HG02759 (cell line): ENCODE results near the gene C13orf42.

Source experiments
- ATAC-seq: cut with Tn5 transposase; IDR thresholded peaks from one replicate; pipeline ENCODE4 v1.9.1; 2021; ENCODE audit warnings: mild to moderate bottlenecking, moderate library complexity; ENCODE audit not compliant: unreplicated experiment

Gene C13orf42

DNA sequence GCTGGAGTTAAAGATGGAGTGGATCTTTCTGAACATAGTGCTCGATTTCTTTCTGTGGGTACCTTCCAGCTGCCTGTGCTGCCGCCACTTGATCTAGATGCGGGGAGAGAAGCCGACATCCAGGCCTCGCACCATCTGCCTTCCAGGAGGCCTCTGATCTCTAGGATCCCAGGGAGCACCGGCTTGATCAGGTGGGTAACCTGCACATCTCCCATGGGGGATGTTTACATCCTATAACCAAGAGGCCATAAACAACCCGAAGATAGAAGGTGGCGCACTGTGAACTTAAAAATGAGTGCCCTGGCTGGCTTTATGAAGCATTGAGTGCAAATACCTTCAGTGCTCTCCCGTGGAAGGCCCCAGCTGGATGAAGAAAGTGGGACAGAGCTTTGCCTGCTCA, at the start of gene C13orf42:
Gene C13orf42 (minus strand): TSS at position 101 of the 400 bp plus-strand sequence. CDS start 65 bp downstream, at position 36.
- ATAC-seq: no peak

- ATAC-seq: no peak
Measured at GRCh38 chr13:51158880-51159518, 47.9 kb upstream of the C13orf42 start.

GRCh38 chr13:51158365-51158764, 47.3 kb upstream of the C13orf42 start:
- no peak for ATAC-seq

DNA sequence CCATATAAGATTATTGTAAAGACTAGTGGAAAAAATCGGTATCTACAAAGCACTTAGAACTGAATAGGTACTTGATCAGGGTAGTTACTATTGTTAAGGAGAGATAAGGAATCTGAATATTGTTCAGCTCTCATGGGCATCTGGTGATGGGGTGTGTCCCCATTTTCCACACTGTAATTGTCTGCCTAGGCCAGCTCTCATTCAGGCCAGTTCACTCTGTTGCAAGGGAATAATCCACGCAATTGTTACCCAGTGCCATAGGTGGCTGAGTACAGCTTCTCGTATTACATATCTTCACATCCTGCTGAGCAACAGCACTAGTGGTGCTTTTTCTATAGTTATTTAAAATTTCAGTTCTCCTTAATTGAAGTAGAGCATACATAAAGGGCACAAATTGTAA, 45.6 kb upstream of the C13orf42 start:
- ATAC-seq: no peak

DNA sequence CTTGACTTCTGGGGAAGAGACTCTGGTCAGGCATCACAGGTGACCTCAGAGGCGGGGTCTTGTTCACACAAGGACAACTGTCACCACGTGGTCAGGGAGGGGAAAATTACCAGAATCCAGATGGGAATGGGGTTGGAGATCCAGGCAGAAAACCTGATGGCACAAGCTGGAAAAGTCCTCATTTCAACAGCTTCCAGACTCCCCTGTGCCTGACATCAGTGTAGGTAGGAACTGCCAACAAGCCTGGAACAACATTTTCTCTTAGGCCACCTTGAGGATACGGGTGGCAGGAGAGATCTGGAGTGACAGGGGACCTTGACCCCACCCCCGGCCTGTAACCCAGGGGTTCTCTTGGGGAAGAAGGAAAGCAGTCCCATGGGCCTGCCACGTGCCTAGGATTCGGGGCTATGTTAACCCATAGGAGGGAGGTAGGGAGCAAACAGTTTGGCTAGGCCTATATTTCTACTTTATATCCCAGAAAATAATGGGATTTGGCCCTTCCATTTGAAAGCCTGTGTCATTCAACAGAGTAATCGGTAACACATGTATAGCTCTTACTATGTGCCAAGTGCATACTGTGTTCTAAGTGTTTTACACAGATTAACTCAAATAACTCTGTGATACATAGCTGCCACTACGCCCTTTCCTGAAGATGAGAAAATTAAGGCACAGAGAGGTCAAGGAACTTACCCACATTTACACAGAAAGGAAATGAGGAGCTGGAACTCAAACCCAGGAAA, 44.9 kb upstream of the C13orf42 start:
- ATAC-seq: no peak

DNA sequence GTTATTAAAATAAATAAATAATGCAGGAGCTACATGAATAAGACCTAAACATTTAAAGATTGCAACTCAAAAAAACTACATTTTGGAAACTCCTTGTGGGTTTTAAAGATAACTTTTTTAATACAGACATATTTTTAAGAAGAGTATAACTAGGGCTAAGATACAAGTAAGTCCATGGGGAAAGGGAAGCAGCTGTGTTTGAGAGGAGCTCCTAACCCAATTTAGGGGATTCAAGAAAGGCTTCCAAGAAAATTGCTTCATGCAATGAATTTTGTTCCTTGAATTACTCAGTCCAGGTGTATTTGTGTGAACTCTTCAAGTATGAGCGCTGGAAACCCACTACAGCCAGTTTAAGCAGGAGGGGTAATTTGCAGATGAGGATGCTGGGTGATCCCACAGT, 44.1 kb upstream of the C13orf42 start:
- ATAC-seq: no peak

DNA sequence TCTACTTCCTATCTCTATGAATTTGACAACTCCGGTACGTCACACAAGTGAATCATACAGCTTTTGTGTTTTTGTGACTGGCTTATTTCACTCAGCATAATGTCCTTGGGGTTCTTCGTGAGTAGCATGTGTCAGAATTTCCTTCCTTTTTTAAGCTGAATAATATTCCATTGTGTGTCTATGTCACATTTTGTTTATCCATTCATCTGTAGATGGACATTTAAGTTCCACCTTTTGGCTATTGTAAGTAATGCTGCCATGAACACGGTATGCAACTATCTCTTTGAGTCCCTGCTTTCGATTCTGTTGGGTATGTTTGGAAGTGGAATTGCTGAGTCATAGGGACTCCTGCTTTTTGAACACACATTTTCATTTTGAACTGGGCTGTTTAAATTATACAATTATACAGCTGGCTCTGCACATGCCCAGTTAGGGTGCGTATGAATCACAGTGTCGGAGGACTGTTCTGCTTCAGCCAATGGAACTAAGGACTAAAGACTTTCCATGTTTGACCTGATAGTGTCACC, 43.0 kb upstream of the C13orf42 start:
- ATAC-seq: no peak

DNA sequence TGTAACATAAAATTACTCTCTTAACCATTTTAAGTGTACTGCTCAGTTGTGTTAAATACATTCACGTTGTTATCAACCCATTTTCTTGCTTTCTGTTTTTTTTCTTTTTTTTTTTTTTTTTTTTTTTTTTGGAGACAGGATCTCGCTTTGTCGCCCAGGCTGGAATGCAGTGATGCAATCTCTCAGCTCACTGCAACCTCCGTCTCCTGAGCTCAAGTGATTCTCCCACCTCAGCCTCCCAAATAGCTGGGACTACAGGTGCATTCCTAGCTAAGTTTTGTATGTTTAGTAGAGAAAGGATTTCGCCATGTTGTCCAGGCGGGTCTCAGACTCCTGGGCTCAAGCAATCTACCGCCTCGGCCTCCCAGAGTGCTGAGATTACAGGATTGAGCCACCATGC, 42.5 kb upstream of the C13orf42 start:
- no peak for ATAC-seq

- ATAC-seq: no peak
Measured at GRCh38 chr13:51152701-51153100, 41.6 kb upstream of the C13orf42 start.

DNA sequence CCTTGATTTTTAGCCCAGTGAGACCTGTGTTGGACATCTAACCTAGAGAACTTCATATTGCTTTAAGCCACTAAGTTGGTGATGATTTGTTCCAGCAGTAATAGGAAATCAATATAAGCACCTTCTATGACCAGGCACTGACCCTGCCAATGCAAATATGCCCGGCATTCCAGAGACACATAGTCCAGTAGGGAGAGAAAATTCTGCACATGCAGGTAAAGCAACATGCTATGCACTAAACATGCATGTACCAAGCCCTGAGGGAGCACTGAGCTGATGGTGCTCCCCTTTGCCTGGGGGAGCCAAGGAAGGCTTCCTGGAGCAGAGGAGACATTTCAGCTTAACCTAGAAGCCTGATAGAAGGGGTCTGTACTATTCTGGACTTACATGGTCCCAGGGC, 40.4 kb upstream of the C13orf42 start:
- ATAC-seq: no peak

- no peak for ATAC-seq
Measured at GRCh38 chr13:51148952-51149573, 38.0 kb upstream of the C13orf42 start.

DNA sequence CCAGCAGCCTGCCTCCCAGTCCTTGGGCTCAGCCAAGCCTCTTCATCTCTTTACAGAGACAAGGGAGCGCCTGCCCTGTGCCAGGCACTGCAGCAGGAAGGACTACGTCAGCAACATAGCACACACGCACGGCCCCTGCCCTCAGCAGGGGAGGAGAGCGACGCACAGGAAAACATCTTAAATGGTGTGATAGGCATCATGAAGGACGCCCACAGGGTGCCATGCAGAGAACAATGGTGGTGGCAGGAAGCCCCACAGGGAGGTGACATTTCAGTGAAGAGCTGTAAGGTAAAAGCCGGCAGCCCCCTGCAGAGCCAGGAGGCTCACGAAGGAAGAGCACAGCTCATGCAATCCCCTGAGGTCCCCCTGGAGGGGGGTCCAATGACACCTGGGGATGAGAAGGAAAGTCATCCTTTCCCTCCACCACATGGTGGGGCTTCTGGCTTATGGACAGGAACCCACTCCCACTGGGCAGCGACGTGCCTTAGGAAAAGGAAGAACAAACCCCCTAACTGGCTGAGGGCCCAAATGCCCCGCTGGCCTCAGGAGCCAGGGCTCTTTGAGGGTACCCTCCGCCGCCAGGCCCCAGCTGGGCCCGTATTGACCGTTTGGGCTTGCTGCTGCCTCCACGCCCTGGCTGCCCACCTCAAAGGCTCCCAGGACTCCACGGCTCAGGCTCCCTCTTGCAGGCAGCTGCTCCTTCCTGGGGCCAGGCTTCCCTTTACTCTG, 37.3 kb upstream of the C13orf42 start:
- ATAC-seq: no peak

DNA sequence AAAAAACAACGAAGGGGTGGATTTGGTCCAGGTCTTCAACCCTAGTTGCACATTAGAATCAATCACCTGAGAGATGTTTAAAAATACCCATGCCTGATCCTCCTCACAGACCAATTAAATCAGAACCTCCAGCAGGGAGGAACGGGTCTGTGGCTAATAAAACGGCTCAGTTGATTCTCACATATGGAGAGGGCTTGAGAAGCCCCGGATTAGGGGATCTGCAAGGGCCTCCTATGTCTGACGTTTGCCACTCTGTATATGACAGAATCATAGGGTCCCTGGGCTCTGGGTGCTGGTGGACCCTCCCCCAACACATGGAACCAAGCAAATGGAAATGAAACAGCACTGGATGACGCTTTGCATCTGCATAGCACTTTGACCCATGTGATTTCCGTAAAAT, 36.7 kb upstream of the C13orf42 start:
- ATAC-seq: no peak

GRCh38 chr13:51146667-51147066, 35.6 kb upstream of the C13orf42 start:
- ATAC-seq: no peak

DNA sequence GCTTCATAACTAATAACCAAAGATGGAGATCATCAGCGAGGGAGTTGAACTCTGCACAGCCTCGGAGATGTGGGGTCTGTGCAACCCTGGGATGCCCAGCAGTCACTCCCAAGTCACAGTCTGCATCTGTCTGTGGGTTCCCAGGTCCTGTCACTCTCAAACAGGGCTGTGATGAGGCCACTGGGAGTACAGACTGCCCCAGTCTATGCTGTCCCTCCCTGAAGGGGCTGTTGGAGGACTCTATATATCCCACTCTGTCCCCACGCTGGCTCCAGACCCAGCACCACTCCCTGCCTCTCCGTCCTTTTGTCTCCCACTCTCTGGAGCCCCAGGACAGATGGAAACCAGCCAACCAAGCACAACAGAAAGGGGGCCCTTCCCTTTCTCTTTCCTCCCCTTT, 26.2 kb upstream of the C13orf42 start:
- no peak for ATAC-seq

DNA sequence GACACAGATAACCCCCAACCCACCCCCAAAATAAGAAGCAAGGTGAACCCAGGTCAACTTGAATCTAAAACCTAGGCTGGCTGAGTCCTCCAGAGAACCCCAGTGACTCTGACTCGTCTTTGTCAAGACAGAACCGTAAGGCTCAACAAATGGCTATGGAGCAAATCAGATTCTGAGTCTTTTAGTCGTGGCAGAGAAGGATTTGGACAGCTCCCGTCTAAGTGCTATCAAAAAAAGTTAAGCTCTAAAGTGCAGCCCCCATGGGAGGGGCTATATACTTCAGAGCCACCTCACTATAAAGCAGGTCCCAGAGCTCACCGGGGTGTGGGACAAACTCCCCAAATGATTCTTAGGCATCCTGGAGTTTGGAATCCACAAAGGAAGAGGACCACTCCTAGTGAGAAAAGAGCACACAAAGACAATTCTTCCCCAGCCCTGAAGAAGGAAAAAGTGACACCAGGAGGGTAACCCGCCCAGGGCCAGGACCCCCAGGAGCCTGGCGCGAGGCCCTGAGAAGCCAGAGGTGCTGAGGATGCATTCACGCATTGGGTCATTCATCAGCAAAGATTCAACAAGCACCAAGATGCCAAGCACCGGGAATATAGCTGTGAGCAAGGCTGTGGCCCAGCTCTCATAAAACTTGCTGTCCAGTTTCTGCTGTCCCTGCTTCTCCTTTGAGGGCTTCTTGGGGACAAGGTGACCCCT, 25.4 kb upstream of the C13orf42 start:
- no peak for ATAC-seq

- no peak for ATAC-seq
Measured at GRCh38 chr13:51134763-51135365, 23.8 kb upstream of the C13orf42 start.

DNA sequence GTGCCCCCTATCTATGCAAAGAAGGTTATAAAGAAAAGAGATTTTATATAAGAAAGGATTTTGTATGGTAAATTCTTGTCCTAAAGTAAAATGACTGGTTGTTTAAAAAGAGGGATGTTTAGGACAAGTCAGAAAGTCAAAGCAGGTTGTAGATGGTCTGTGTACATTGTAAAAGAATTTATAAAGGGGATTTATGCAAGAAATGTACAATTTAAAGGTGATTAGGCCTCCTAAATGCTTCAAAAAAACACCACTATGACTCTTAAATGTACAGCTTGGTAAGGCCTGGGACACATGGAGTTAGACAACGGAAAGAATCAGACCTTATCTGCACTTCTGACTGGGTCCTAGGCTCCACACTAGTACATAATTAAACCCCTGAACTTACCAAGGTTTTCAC, 19.3 kb upstream of the C13orf42 start:
- no peak for ATAC-seq

GRCh38 chr13:51125495-51126226, 14.6 kb upstream of the C13orf42 start:
- peak; percentile 83 for ATAC-seq
